WERI-Rb-1 (cell line): ENCODE data around the gene KCNQ4.

Experiments used
- DNase-seq: peaks from one replicate; pipeline ENCODE4 v3.0.0-alpha.2; 2020
- H3K27ac ChIP-seq: fragments of 250-450 bp; sonication (Bioruptor Pico); 2 replicates; pipeline ENCODE4 v1.5.1; 2020; ENCODE audit warnings: mild to moderate bottlenecking, moderate library complexity
- H3K27me3 ChIP-seq: fragments of 250-450 bp; sonication (Bioruptor Pico); 2 replicates; pipeline ENCODE4 v1.5.1; 2021; ENCODE audit warnings: mild to moderate bottlenecking, low read depth, moderate library complexity; ENCODE audit not compliant: insufficient read depth, severe bottlenecking
- H3K36me3 ChIP-seq: fragments of 250-450 bp; sonication (Bioruptor Pico); 2 replicates; pipeline ENCODE4 v1.5.1; 2020; ENCODE audit warnings: mild to moderate bottlenecking, moderate library complexity
- H3K4me3 ChIP-seq: 2 replicates; pipeline ENCODE4 v1.5.1; 2011; ENCODE audit warnings: low read depth, mild to moderate bottlenecking, control low read depth, low read length
- H3K9me3 ChIP-seq: fragments of 250-450 bp; sonication (Bioruptor Pico); 2 replicates; pipeline ENCODE4 v1.5.1; 2021; ENCODE audit warnings: mild to moderate bottlenecking, moderate library complexity; ENCODE audit not compliant: severe bottlenecking
- TF ChIP-seq, protein P1 (sequence below): IDR thresholded peaks from 2 replicates; pipeline ENCODE4 v1.5.1; 2011; ENCODE audit warnings: low read depth, mild to moderate bottlenecking, control low read depth, inconsistent platforms, low read length

Gene KCNQ4

DNA sequence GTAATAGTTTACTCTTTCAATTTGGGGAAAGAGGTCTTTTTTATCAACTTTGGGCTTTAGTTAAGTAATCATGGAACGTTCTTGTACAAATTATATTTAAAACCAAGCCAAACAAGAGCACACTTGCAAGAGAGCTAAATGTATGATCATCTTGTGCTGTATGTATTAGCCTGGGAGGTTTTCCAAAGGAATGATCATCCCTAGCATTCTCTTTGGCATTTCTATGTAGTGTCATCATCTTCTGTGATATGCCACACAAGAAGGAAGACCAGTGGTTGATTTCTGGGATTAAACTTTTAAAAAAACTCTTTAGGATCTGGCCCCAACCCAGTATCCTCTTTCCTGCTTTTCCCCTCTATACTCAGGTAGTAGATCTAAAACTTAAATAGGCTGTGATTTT lies 38.4 kb upstream of the KCNQ4 start:
- H3K9me3 ChIP-seq, result no peaks in the 10 kb centered on the region
- TF ChIP-seq, protein P1, sequence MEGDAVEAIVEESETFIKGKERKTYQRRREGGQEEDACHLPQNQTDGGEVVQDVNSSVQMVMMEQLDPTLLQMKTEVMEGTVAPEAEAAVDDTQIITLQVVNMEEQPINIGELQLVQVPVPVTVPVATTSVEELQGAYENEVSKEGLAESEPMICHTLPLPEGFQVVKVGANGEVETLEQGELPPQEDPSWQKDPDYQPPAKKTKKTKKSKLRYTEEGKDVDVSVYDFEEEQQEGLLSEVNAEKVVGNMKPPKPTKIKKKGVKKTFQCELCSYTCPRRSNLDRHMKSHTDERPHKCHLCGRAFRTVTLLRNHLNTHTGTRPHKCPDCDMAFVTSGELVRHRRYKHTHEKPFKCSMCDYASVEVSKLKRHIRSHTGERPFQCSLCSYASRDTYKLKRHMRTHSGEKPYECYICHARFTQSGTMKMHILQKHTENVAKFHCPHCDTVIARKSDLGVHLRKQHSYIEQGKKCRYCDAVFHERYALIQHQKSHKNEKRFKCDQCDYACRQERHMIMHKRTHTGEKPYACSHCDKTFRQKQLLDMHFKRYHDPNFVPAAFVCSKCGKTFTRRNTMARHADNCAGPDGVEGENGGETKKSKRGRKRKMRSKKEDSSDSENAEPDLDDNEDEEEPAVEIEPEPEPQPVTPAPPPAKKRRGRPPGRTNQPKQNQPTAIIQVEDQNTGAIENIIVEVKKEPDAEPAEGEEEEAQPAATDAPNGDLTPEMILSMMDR, result no peak
- DNase-seq, result no peak

DNA sequence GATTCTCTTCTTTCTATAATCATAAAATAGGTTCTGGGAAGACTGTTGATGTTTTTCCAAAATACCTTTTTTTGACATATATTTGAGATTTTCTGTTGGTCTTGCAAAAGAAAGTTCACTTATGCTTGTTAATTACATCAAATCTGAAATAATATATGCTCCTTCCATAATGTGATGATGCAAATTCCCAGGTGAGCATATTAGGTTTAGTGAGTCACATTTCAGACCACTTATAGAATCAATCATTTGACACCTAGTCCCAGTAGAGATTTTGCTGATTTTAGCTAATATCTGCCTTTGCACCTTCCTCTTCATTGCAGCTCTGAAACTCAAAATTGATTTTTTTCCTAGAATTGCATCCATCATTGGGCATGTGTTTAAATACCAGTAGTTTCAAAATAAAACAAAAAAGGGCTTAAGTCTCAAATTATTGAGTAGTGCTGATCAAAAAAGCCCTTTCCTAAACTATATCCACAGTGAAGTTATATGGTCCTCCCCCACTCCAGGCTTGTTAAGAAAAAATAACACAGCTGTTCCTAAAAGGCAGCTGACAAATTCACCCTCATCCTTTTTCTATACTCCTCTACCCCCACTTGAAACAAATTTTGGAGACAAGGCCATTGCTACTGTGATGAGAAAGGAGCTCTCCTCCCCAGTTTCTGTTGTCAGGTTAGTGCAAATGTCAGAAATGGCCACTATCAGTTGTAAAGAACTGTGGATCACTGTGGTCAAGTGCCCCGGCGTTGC lies 37.1 kb upstream of the KCNQ4 start:
- H3K36me3 ChIP-seq, result peaks cover 21% of the 10 kb centered on the region
- no peaks in the 10 kb centered on the region for H3K9me3 ChIP-seq
- H3K4me3 ChIP-seq, result no peak overlapping the region
- no peak overlapping the region for H3K27ac ChIP-seq
- H3K27me3 ChIP-seq, result no peaks in the 10 kb centered on the region
- no peak for DNase-seq
- TF ChIP-seq, protein P1, result no peak

More for the DNA sequence above, 38.4 kb upstream of the KCNQ4 start:
- Histone ChIP-seq H3K4me3 (no peak overlapping the region), H3K27me3 (no peaks in the 10 kb centered on the region), H3K27ac (no peak overlapping the region), H3K36me3 (peaks cover 26% of the 10 kb centered on the region)

DNA sequence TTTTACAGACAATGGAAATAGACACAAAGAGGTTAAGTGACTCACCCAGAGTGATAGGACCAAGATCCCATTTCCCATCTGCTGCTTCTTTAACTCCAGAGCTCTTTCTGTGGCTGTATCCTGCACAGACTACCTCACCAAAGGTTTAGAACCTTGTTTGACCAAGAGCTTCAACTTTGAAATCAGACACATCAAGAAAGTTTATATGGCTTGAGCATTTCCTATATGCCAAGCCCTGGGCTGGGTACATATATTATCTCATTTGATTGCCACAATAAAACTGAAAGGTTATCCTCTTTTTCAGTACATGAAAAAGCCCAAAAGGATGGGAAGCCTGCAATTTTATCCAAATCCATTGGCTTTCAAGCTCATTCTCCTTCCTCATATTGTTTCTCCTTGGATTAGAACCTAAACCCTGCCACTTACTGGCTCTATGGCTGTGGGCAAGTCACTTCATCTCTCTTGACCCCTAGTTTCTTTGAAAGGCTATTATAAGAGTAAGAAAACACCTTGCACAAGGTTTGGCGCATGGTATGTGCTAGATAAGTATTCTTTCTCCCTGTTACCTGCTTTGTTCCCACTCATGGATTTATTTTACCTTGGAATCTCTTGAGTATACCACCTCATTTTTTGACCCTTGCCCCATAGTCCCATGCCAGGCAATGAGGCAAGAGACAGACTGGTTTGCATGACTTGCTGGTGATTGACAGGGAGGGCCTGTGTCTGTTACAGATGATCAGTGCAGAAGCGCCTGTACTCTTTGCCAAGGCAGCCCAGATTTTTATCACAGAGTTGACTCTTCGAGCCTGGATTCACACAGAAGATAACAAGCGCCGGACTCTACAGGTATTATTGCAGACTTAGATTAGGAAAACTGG lies 34.5 kb upstream of the KCNQ4 start:
- peaks cover 17% of the 10 kb centered on the region for H3K36me3 ChIP-seq
- no peaks in the 10 kb centered on the region for H3K9me3 ChIP-seq
- no peak overlapping the region for H3K4me3 ChIP-seq
- no peak for DNase-seq
- H3K27ac ChIP-seq, result no peak overlapping the region
- no peaks in the 10 kb centered on the region for H3K27me3 ChIP-seq
- TF ChIP-seq, protein P1, result no peak

DNA sequence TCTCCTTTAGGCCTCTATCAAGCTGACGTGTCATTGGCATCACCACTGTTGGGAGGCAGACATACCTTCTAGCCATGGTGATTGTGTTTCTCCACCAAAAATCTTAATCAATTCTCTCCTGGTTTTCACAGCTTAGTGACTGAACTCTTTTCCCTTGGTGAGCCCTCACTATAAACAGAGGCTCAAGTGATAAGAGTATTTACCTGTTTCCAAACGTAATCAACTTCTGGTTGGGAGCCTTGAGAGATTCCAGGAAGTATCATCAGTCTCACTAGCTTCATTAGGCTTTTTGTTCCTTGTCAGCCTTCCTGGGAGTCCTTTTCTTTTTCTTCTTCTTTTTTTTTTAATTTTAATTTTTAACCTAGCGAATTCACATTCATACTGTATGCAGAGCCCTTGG lies 33.8 kb upstream of the KCNQ4 start:
- Histone ChIP-seq H3K27me3 (no peaks in the 10 kb centered on the region), H3K4me3 (no peak overlapping the region), H3K9me3 (no peaks in the 10 kb centered on the region), H3K27ac (no peak overlapping the region), H3K36me3 (peaks cover 17% of the 10 kb centered on the region)
- DNase-seq, result no peak
- TF ChIP-seq, protein P1, result no peak

DNA sequence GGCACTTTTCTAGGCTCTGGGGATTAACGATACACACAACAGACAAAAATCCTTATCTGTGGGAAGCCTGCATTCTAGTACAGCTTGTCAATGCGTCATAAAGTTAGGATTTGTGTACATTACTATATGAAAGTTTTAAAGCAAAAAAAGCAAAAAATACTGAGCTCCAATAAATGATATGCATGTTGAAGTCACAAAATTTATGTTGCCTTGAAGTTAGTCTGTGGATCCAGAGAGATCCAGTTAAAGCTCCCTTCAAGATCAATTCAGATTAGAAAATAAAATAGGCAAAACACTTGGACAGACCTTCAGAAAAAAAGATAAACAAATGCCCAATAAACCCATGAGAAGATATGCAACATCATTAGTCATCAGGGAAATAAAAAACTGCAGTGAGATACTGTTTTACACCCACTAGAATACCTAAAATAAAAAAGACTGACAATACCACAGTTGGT lies 33.1 kb upstream of the KCNQ4 start:
- Histone ChIP-seq H3K9me3 (no peaks in the 10 kb centered on the region), H3K36me3 (peaks cover 21% of the 10 kb centered on the region), H3K4me3 (no peak overlapping the region), H3K27me3 (no peaks in the 10 kb centered on the region), H3K27ac (no peak overlapping the region)
- TF ChIP-seq, protein P1, result no peak
- no peak for DNase-seq
